GM18909 (cell line): ENCODE results near the gene INCENP.

Experiments
- ATAC-seq: cut with Tn5 transposase; IDR thresholded peaks from one replicate; pipeline ENCODE4 v1.9.1; 2021; ENCODE audit warnings: mild to moderate bottlenecking; ENCODE audit not compliant: unreplicated experiment, poor library complexity

The INCENP gene

DNA sequence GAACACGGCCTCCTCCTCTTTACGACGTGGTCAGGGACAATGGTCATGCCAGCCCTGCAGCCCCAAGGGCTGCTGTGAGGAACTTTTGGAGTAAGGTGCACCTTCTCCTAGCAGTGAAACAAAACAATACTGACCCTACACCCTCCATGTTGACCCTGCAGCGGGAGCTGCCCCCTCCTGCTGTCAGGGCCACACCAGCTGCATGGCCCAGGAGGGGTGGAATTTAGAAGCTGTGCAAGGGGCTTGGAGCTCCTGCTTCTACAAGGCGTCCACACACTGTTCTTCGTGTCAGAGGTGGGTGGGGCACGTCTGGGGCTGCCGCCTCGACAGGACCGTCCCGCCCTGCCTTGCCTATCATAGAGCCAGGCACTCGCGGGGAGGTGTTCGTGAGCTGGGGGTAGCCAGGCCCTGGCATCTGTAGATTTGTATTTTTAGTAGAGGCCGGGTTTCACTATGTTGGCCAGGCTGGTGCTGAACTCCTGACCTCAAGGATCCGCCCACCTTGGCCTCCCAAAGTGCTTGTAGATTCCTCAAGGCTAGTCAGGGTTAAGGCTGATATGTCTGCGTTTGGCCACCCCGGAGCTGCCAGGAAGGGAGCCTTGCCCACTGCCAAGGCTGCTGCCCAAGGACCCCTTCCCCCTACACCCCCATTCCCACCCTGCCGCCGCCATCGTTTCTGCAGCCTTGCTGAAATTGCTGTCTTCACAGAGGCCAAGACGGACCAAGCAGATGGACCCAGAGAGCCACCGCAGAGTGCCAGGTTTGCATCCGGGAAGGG lies 15.9 kb downstream of the INCENP start:
- ATAC-seq, result no peak

DNA sequence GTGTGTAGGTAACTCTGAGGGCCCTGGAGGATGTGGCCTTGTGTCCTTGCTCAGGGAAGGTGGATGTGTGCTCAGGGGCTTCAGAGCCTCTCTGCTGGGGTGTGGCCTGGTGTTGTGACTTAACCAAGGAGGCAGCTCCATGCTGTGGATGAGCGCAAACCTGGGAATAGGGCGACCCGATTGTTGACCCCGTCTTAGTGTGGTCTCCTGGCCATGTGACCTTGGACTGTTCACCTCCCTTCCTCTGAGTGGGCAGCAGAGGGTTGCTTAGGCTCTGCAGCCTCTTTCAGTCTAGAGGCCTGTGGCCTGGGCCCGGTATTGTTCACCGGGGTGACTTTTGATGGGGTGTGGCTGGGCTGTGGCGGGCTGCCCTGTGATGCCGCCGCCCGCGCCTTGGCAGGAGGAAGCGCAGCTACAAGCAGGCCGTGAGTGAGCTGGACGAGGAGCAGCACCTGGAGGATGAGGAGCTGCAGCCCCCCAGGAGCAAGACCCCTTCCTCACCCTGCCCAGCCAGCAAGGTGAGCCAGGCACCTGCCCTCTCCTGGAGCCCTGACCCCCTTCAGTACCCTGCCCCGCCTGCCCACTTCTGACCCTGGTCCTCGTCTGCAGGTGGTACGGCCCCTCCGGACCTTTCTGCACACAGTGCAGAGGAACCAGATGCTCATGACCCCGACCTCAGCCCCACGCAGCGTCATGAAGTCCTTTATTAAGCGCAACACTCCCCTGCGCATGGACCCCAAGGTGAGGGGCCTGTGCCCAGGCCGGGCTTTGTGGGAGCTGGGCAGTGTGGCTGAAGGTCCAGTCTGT lies 16.7 kb downstream of the INCENP start:
- no peak for ATAC-seq

DNA sequence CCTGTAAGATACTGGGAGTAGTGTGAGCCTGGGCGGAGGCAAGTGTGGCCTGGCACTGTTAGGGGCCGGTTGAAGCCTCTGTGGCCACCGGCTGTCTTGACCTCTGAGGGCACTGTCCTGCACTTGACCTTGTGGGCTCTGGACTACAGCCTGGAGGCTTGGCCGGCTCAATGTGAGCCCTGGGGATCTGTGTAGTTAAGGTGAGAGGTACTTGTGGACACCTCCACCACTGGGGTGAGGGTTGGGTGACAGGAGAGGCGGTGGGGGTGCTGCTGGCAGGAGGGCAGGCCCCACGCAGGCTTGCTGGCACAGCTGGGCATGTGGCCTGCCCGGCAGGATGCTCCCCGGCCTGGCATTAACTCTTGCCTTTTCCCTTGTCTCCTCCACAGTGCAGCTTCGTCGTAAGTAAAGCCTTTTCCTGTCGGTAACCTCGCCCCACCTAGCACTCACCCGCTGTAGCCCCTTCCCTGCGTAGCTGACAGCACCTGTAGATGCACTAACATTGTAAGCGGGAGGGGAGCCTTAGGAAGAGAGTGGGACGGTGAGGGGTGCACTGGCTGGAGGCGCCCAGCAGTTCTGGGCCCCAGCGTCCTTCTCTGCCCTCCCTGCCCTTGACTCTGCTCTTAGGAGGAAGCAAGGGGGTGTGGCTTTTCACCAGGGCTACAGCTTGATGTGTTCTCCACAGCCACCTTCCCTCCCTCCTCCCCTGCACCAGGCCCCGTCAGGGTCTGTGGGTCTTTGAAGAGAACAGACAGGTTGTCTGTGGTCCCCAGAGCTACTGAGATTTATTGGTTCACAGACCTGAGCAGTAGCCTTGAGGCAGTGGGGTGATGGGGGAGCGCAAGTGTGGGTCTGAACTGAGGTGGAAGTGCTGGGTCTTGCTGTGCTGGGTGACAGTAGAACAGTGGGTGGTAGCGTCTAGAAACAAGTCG lies 17.6 kb downstream of the INCENP start:
- ATAC-seq, result no peak

GRCh38 chr11:62142043-62142375 lies 18.2 kb downstream of the INCENP start:
- ATAC-seq, result no peak

DNA sequence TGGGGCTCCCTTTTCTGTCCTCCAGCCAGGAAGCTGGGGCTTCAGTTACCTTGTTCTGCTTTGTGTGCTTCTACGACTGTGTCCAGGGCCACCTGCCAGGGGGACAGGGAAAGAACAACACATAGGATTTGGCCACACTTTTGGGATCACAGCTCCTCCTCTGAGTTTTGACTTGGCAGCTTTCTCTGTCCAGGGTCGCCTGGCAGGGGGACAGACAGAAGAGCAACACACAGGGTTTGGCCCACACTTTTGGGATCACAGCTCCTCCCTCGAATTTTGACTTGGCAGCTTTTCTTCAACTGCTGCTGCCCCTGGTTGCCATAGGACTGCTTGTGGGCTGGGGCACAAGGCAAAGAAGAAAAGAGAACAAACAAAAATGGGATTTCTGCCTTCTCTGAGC lies 19.1 kb downstream of the INCENP start:
- no peak for ATAC-seq

GRCh38 chr11:62143727-62144126 lies 19.9 kb downstream of the INCENP start:
- ATAC-seq, result no peak

DNA sequence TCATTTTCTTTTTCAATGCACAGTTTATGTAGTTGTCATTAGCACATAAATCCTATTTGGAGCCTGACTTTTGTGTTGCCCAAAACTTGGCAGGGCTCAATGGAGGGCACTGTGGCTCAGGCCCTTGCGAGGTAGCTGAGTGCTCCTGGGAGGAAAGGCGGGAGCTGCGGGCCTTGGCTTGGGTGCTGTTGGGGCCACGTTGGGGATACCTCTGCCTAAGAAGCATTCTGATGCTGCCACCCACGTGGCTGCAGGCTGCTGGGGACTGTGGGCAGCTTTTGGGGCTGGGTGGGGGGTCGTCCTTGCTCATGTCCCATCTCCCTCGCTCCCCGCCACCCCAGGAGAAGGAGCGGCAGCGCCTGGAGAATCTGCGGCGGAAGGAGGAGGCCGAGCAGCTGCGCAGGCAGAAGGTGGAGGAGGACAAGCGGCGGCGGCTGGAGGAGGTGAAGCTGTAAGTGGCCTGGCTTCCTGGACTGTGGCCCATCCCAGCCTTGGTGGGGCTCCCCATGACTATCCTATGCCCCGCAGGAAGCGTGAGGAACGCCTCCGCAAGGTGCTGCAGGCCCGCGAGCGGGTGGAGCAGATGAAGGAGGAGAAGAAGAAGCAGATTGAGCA lies 20.9 kb downstream of the INCENP start:
- no peak for ATAC-seq

DNA sequence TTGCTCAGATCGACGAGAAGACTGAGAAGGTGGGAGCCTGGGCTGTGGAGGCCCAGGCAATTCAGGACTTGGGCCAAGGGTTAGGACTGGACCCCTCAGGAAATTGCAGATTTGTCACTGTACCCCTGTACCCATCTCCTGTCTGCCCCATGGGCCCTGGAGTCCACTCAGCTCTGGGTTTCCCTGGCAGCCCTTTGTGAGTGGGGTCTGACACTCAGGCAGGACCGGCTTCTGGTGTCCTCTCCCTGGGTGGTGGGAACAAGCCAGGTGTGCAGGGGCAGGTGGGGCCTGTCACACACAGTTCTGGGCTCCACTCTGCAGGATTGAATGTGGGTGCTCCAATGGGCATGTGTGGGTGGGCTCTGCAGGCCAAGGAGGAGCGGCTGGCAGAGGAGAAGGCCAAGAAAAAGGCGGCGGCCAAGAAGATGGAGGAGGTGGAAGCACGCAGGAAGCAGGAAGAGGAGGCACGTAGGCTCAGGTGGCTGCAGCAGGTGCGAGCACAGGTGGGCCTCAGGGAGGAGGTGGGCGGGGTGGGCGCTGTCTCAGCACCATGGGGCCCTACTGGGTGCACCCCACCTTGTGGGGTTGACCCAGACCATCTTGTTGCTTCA lies 21.6 kb downstream of the INCENP start:
- ATAC-seq, result no peak

DNA sequence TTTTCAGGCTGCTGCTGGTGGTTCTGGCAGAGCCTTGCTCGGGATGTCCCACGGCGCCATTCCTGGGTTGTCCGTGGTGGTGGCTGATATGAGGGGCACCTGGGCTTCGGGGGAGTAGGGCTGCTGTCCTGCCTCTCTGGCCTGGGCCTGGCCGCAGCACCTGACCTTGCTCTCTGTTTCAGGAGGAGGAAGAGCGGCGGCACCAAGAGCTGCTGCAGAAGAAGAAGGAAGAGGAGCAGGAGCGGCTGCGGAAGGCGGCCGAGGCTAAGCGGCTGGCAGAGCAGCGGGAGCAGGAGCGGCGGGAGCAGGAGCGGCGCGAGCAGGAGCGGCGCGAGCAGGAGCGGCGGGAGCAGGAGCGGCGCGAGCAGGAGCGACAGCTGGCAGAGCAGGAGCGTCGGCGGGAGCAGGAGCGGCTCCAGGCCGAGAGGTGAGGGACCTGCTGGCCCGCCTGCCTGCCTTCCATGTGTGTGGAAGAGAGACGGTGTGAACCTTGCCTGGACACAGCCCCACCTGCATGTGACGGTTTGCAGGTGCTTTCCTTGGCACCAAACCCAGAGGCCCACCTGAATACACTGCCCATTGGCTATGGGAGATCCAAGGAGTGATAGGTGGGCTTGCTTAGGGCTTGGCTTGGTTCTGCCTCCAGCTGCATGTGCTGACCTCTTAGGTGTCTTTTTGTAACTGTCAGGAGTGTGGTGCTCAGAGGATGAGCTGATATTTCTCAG lies 22.8 kb downstream of the INCENP start:
- ATAC-seq, result no peak

GRCh38 chr11:62147545-62147944 lies 23.7 kb downstream of the INCENP start:
- no peak for ATAC-seq

DNA sequence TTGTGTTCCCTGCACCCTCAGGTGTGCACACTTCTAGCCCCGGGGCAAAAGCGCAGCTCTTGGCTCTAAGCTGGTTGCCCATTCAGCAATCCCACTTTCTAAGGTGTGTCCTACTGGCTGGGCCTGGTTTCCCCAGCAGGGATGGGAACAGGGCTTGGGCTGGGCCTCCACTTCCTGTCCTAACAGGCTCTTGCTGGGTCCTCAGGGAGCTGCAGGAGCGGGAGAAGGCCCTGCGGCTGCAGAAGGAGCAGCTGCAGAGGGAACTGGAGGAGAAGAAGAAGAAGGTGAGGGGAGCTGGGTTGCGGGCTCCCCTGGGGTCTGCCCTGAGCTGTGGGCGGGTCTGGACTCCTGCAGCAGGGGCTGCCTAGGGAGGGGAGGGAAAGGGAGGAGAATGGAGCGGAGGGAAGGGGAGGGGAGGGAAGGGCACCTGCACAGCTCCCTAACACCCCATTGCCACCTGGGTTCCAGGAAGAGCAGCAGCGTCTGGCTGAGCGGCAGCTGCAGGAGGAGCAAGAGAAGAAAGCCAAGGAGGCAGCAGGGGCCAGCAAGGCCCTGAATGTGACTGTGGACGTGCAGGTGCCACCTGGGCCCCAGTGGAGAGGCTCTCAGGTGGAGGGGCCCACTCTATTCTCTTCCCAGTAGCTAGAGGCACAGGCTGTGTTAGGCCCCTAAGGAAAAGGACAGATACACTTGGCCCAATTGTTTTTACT lies 24.6 kb downstream of the INCENP start:
- ATAC-seq, result no peak

DNA sequence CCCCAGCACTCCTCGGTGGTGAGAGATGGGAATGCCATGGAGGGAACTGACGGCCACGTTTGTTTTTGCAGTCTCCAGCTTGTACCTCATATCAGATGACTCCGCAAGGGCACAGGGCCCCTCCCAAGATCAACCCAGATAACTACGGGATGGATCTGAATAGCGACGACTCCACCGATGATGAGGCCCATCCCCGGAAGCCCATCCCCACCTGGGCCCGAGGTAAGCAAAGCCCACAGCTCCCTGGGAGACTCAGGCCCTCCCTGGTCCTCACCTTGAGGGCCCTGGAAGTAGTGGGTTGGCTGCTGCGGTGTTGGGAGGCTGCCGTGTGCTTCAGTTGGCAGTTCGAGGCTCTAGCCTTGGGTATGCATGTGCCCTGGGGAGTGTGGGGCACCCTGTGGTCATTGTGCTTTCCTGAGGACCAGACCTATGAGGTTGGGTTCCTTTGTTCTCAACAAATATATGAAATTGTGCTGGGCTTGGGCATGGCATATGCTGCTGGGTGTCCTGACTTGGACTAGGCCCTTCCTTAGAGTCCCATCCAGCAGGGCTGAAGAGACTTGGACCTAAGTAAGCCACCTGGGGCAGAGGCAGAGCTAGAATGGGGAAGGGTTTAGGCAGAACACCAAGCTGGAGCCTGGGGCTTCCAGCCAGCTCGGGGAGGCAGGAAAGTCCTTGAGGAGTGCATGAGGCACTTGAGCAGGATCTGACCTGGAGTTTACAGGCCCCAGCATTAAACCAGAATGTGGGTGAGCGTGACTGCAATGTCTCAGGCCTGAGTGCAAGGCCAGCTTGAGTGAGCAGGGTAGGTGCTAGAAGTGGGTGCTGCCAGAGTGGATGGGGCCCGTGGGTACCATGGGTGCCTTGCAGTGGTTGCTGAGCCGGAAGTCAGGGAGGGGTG lies 26.4 kb downstream of the INCENP start:
- ATAC-seq, result no peak

GRCh38 chr11:62150887-62151736 lies 27.3 kb downstream of the INCENP start:
- no peak for ATAC-seq

DNA sequence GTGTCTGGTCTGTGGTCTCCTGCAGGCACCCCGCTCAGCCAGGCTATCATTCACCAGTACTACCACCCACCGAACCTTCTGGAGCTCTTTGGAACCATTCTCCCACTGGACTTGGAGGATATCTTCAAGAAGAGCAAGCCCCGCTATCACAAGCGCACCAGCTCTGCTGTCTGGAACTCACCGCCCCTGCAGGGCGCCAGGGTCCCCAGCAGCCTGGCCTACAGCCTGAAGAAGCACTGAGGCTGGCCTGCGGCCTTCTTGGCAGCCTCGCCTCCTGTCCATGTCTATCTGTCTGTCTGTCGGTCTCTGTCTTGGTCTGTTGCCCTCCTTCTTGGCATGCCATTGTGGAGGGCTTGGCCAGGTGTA lies 27.9 kb downstream of the INCENP start:
- no peak for ATAC-seq

GRCh38 chr11:62152245-62153086 lies 28.7 kb downstream of the INCENP start:
- no peak for ATAC-seq

- ATAC-seq, result no peak
Observed at GRCh38 chr11:62153087-62153395, 29.2 kb downstream of the INCENP start.
